Peyer's patch (tissue), 4 donors: Measurements from ENCODE around the gene IPMK. TPM values are rescaled to one million over a fixed set of nuclear protein-coding genes. Genes with fewer than 3 reads are reported as not detected.

Experiments used
- DNase-seq, 3 donors: peaks; one replicate each; pipeline ENCODE4 v3.0.0-alpha.2; 2017 to 2019
- H3K27ac ChIP-seq, 4 donors: fragments of 200-600 bp; sonication (generic); one replicate each; pipeline ENCODE4 v1.5.1; 2016 to 2019
- H3K27me3 ChIP-seq, 2 donors: fragments of 200-600 bp; sonication (generic); one replicate each; pipeline ENCODE4 v1.5.1; 2019
- H3K36me3 ChIP-seq, 3 donors: fragments of 200-600 bp; sonication (generic); one replicate each; pipeline ENCODE4 v1.5.1; 2016 to 2019
- H3K4me1 ChIP-seq, 4 donors: fragments of 200-600 bp; sonication (generic); one replicate each; pipeline ENCODE4 v1.5.1; 2016 to 2019
- H3K4me3 ChIP-seq, 4 donors: fragments of 200-600 bp; sonication (generic); 1 replicate in 3 of 4; 2 replicates in 1 of 4; pipeline ENCODE4 v1.5.1; 2016 to 2019; ENCODE audit warnings: mild to moderate bottlenecking in 1 of 4
- H3K9me3 ChIP-seq, 4 donors: fragments of 200-600 bp; sonication (generic); one replicate each; pipeline ENCODE4 v1.5.1; 2016 to 2019; ENCODE audit warnings: mild to moderate bottlenecking in 1 of 4
- POLR2A ChIP-seq, 2 donors: fragments of 450-650 bp; IDR thresholded peaks; one replicate each; pipeline ENCODE4 v1.5.1; 2017; ENCODE audit warnings: antibody characterized with exemption in 2 of 2, mild to moderate bottlenecking in 2 of 2, moderate library complexity in 2 of 2
- total RNA-seq, 4 donors: library from RNA; depleted of rRNA; stranded (reverse); fragments of >200 nt; gene quantifications; one replicate each; pipeline ENCODE4 v1.1.0, GENCODE V29; 2016
- TF ChIP-seq, protein P1 (sequence below), 6 experiments: fragments of 450-650 bp in 4 of 6; fragments of 200-600 bp in 2 of 6; sonication (generic) in 1 of 6; IDR thresholded peaks; one replicate each; pipeline ENCODE4 v1.5.1; 2017 to 2019; ENCODE audit warnings: antibody characterized with exemption in 6 of 6, mild to moderate bottlenecking in 3 of 6, moderate library complexity in 1 of 6

IPMK gene
- total RNA-seq, 4 donors from 2014 or later, result 10.7 to 40.3 (median 19.0) TPM

DNA sequence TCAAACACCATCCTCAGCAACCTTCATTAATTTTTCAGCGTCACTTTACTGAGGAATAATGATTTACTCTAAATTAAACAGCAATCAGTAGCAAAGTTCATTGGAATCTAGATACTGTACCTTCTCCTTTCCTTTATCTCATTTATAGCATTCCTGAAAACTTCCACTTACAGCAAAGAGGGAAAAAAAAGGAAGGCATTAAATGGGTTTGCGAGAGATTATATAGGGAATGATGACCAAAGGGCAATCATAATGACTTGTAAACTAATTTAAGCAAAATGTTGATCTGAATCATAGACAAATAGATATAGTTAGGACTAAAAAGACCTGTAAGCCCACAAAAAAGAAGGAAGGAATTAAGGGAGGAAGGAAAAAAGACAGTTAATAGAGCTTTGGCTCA, 42.0 kb downstream of the IPMK start:
- peaks cover 0 to 6% (median 0%) of the 10 kb centered on the region in 4 donors for H3K4me1 ChIP-seq
- peak overlapping the region in 2 of 4 donors; percentile 37 to 50 for H3K27ac ChIP-seq
- peaks cover 0 to 13% (median 0%) of the 10 kb centered on the region in 3 donors for H3K36me3 ChIP-seq
- H3K4me3 ChIP-seq, result no peak overlapping the region
- H3K27me3 ChIP-seq, result no peaks in the 10 kb centered on the region
- no peaks in the 10 kb centered on the region for H3K9me3 ChIP-seq
- no peak for DNase-seq
- TF ChIP-seq, protein P1, sequence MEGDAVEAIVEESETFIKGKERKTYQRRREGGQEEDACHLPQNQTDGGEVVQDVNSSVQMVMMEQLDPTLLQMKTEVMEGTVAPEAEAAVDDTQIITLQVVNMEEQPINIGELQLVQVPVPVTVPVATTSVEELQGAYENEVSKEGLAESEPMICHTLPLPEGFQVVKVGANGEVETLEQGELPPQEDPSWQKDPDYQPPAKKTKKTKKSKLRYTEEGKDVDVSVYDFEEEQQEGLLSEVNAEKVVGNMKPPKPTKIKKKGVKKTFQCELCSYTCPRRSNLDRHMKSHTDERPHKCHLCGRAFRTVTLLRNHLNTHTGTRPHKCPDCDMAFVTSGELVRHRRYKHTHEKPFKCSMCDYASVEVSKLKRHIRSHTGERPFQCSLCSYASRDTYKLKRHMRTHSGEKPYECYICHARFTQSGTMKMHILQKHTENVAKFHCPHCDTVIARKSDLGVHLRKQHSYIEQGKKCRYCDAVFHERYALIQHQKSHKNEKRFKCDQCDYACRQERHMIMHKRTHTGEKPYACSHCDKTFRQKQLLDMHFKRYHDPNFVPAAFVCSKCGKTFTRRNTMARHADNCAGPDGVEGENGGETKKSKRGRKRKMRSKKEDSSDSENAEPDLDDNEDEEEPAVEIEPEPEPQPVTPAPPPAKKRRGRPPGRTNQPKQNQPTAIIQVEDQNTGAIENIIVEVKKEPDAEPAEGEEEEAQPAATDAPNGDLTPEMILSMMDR (IDR thresholded peaks at IDR 0.05), result no peak
- TF ChIP-seq POLR2A (IDR thresholded peaks at IDR 0.05), result no peak

DNA sequence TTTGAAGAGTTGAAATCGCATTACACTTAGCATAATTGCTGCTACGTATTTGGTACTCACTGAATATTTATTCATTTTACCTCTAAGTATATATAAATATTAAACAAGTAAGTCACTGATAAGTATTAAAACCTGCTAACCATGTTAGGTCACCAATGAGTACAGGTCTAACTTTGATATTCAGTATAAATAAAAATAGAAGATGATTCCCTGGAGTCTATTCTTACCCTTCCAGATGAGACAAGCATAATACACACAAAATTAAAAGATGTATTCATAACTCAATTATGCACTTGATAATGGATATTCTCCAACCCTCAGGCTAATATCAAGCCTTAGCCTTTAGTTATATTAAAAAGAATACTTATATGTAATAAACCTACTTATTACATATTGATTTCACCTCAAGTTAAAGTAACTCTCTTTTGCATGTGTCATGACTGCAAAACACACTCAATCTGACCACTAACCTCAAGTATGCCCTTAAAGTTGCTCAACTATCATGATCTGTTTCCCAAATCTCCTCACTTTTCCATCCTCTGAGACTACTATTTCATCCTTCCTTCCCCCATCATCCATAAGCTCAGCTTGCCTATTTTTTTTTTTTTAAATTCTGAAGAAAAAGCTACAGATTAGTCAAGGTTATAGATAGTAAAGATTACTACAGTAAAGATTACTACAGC, 46.8 kb downstream of the IPMK start:
- H3K9me3 ChIP-seq, result no peaks in the 10 kb centered on the region
- H3K4me1 ChIP-seq, result peaks cover 0 to 1% (median 0%) of the 10 kb centered on the region in 4 donors
- H3K27ac ChIP-seq, result no peak overlapping the region
- peaks cover 0 to 8% (median 0%) of the 10 kb centered on the region in 3 donors for H3K36me3 ChIP-seq
- DNase-seq, result no peak
- H3K4me3 ChIP-seq, result no peak overlapping the region
- no peaks in the 10 kb centered on the region for H3K27me3 ChIP-seq
- no peak for TF ChIP-seq POLR2A (IDR thresholded peaks at IDR 0.05)
- TF ChIP-seq, protein P1 (IDR thresholded peaks at IDR 0.05), result no peak

DNA sequence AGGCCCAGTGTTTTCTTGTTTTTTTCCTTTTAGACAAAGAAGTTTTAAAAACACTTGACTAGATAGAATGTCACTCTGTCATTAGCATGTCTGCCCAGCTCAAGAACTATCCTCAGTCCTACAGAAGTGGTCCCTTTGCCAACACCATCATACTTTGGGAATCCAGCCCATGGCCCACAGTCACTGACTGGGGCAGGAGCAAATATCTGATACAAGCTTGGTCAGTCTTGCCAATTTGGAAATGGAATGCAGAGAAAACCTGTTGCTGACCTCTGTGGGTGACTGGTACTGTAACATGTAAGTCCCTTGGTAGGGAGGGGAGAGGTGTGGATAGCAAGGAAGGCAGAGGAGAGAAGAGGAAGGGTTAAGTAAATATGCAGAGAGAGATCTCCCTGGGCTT, 47.8 kb downstream of the IPMK start:
- no peaks in the 10 kb centered on the region for H3K4me1 ChIP-seq
- H3K36me3 ChIP-seq, result peaks cover 0 to 12% (median 0%) of the 10 kb centered on the region in 3 donors
- H3K27me3 ChIP-seq, result no peaks in the 10 kb centered on the region
- no peak for DNase-seq
- H3K27ac ChIP-seq, result no peak overlapping the region
- H3K9me3 ChIP-seq, result no peaks in the 10 kb centered on the region
- TF ChIP-seq POLR2A (IDR thresholded peaks at IDR 0.05), result no peak
- TF ChIP-seq, protein P1 (IDR thresholded peaks at IDR 0.05), result no peak
- H3K4me3 ChIP-seq, result no peak overlapping the region

DNA sequence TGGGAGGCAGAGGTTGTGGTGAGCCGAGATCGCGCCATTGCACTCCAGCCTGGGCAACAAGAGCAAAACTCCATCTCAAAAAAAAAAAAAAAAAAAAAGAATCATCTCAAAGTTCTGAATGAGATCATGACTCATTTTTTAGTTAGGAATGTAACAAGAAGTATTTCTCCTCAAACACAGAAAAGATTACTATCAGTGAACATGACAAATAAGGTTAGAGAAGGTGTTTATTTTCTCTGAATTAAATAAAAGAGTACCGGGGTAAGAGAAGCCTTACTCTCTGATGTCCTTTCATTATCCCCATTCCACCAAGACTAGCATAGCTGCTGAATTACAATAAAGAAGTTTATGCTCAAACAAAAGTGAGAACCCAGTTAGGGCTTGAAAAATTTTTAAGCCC, 50.1 kb downstream of the IPMK start:
- H3K27ac ChIP-seq, result no peak overlapping the region
- H3K4me1 ChIP-seq, result no peaks in the 10 kb centered on the region
- no peak for TF ChIP-seq POLR2A (IDR thresholded peaks at IDR 0.05)
- TF ChIP-seq, protein P1 (IDR thresholded peaks at IDR 0.05), result no peak

DNA sequence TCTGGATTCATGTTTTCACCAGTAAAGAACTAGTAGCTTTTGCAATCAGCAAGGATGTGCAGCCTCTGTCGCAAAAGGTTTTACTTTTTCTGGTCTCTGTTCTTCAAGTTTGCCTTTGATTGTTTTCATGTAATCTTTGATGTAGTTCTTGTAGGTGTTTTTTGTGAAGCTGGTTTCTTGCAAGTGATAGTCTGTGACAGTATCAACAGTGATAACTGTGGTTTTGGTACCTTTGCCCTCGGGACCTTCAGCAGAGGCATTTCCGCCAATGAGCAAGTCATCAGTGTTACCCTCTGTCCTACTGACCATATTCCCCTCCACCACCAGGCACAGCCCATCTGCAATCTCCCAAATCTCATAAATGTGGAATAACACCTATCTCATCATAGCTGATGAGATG, 55.1 kb downstream of the IPMK start:
- H3K27ac ChIP-seq, result no peak overlapping the region
- DNase-seq, result no peak
- H3K27me3 ChIP-seq, result no peaks in the 10 kb centered on the region
- H3K9me3 ChIP-seq, result no peaks in the 10 kb centered on the region
- H3K4me3 ChIP-seq, result no peak overlapping the region
- peaks cover 0 to 19% (median 0%) of the 10 kb centered on the region in 3 donors for H3K36me3 ChIP-seq
- TF ChIP-seq, protein P1 (IDR thresholded peaks at IDR 0.05), result no peak
- TF ChIP-seq POLR2A (IDR thresholded peaks at IDR 0.05), result no peak
- H3K4me1 ChIP-seq, result no peaks in the 10 kb centered on the region

More for the DNA sequence above, 50.1 kb downstream of the IPMK start:
- Histone ChIP-seq H3K9me3 (no peaks in the 10 kb centered on the region), H3K4me3 (no peak overlapping the region), H3K36me3 (peaks cover 0 to 12% (median 0%) of the 10 kb centered on the region in 3 donors), H3K27me3 (no peaks in the 10 kb centered on the region)
- DNase-seq, result no peak
